GM18499 (cell line): ENCODE results near the gene SMAGP.
"Not testable (repeated sequence)": the region's sequence is repeated elsewhere in the genome, so short reads cannot be mapped to it uniquely, and the experiment has no call there.

Experiments
- ATAC-seq: cut with Tn5 transposase; IDR thresholded peaks from one replicate; pipeline ENCODE4 v1.9.1; 2021; ENCODE audit warnings: moderate number of reproducible peaks; ENCODE audit not compliant: insufficient read depth, unreplicated experiment

The SMAGP gene

GRCh38 chr12:51269174-51270066, 795 bp downstream of the SMAGP start:
- ATAC-seq: no peak

- ATAC-seq: no peak
Observed at GRCh38 chr12:51265024-51265423, 5.2 kb downstream of the SMAGP start.

GRCh38 chr12:51264297-51264696, 5.9 kb downstream of the SMAGP start:
- no peak for ATAC-seq

- no peak for ATAC-seq
Observed at GRCh38 chr12:51263341-51263740, 6.9 kb downstream of the SMAGP start.

GRCh38 chr12:51262758-51263177, 7.4 kb downstream of the SMAGP start:
- no peak for ATAC-seq

GRCh38 chr12:51259600-51259999, 10.6 kb downstream of the SMAGP start:
- not testable (repeated sequence) for ATAC-seq

GRCh38 chr12:51254536-51254935, 15.7 kb downstream of the SMAGP start:
- no peak for ATAC-seq

GRCh38 chr12:51253276-51253675, 16.9 kb downstream of the SMAGP start:
- ATAC-seq: no peak

- ATAC-seq: no peak
Observed at GRCh38 chr12:51247523-51248206, 22.6 kb downstream of the SMAGP start.

- no peak for ATAC-seq
Observed at GRCh38 chr12:51246254-51246853, 23.9 kb downstream of the SMAGP start.

GRCh38 chr12:51245476-51246253, 24.6 kb downstream of the SMAGP start:
- ATAC-seq: no peak

- no peak for ATAC-seq
Observed at GRCh38 chr12:51244269-51244668, 25.9 kb downstream of the SMAGP start.

- no peak for ATAC-seq
Observed at GRCh38 chr12:51242876-51243275, 27.3 kb downstream of the SMAGP start.

GRCh38 chr12:51242120-51242519, 28.1 kb downstream of the SMAGP start:
- no peak for ATAC-seq

GRCh38 chr12:51240971-51241370, 29.2 kb downstream of the SMAGP start:
- ATAC-seq: no peak

- peak; percentile 73 for ATAC-seq
Observed at GRCh38 chr12:51238510-51239334, 31.5 kb downstream of the SMAGP start, which contains the start of gene DAZAP2. Gene DAZAP2, plus strand, starts transcription at chr12:51238826. Its CDS starts 82 bp downstream, at chr12:51238908.

GRCh38 chr12:51238037-51238509, 32.1 kb downstream of the SMAGP start:
- ATAC-seq: no peak

GRCh38 chr12:51234530-51234929, 35.7 kb downstream of the SMAGP start:
- ATAC-seq: no peak

- no peak for ATAC-seq
Observed at GRCh38 chr12:51232642-51233041, 37.6 kb downstream of the SMAGP start.
